ENCODE data around the gene IQCH. TPM values are rescaled to one million over a fixed set of nuclear protein-coding genes. Genes with fewer than 3 reads are reported as not detected.
"Not testable (repeated sequence)": the region's sequence is repeated elsewhere in the genome, so short reads cannot be mapped to it uniquely, and the experiment has no call there.

The IQCH gene
- total RNA-seq, 1 experiment from 2014 or later: 1.1 TPM

- not testable (repeated sequence) for H3K56ac ChIP-seq (ENCODE audit: insufficient read length, low read depth, low read length); H2BK20ac ChIP-seq (ENCODE audit: low read depth, low read length, poor library complexity, severe bottlenecking); DNase-seq; H3K27me3 Mint-ChIP-seq (ENCODE audit: low read depth); H3K4ac ChIP-seq (ENCODE audit: low read depth, low read length); H2BK5ac ChIP-seq (ENCODE audit: insufficient read length, low read length); H2BK12ac ChIP-seq (ENCODE audit: insufficient read length, low read depth, low read length); H3K27ac Mint-ChIP-seq; H2BK120ac ChIP-seq (ENCODE audit: low read depth, low read length, poor library complexity, severe bottlenecking); H4K5ac ChIP-seq (ENCODE audit: insufficient read length, low read depth, low read length); H3K27ac ChIP-seq (ENCODE audit: insufficient read length, low read depth, low read length); H2BK15ac ChIP-seq (ENCODE audit: low read depth, low read length); H2AFZ ChIP-seq (ENCODE audit: low read length); H3K4me2 ChIP-seq (ENCODE audit: insufficient read depth, insufficient read length, low read length); H3K27me3 ChIP-seq (ENCODE audit: insufficient read depth, low read length); H3K4me1 ChIP-seq (ENCODE audit: insufficient read depth, low read length); H3K18ac ChIP-seq (ENCODE audit: insufficient read length, low read depth, low read length); H3T11ph ChIP-seq (ENCODE audit: low read length); H3K79me1 ChIP-seq (ENCODE audit: insufficient read depth, low read depth, low read length, poor library complexity, severe bottlenecking); H4K91ac ChIP-seq (ENCODE audit: insufficient read length, low read depth, low read length); H4K8ac ChIP-seq (replicated peaks; ENCODE audit: insufficient read length, low read depth, low read length); H3K9me3 ChIP-seq (ENCODE audit: control insufficient read depth, low read depth, low read length); H3K14ac ChIP-seq (ENCODE audit: insufficient read depth, low read length); H2AK5ac ChIP-seq (ENCODE audit: insufficient read length, low read length); H3K23ac ChIP-seq (ENCODE audit: insufficient read length, low read depth, low read length); H4K20me1 ChIP-seq (ENCODE audit: control insufficient read depth, insufficient read depth, insufficient read length); H3K23me2 ChIP-seq (ENCODE audit: insufficient read length, low read depth, low read length, poor library complexity, severe bottlenecking); H3K4me3 Mint-ChIP-seq; H3K79me2 ChIP-seq (ENCODE audit: insufficient read depth, low read length); H3K9ac ChIP-seq (ENCODE audit: extremely low read depth, insufficient read length, low read length); H3K4me1 Mint-ChIP-seq
- no CpG with 5 or more reads among the region's 11 CpGs for WGBS (ENCODE audit: extremely low coverage, insufficient read length, low lambda C conversion rate)
- Mint-ChIP-seq H3K36me3 (ENCODE audit: insufficient read depth in 1 of 3, low read depth in 3 of 3) (peaks cover 4 to 22% (median 17%) of the 10 kb centered on the region in 3 experiments; a peak in 5 of 7 replicates), H3K9me3 (peaks cover 24 to 28% of the 10 kb centered on the region in 2 experiments)
These were observed 199.1 kb downstream of the IQCH start for GRCh38 chr15:67453703-67454102.

All from H9 (cell line).